ENCODE results near the gene SYDE2. TPM values are rescaled to one million over a fixed set of nuclear protein-coding genes. Genes with fewer than 3 reads are reported as not detected.

Gene SYDE2
- total and polyA plus RNA-seq, 2 experiments from 2014 or later, result 5.8 to 20.1 TPM

DNA sequence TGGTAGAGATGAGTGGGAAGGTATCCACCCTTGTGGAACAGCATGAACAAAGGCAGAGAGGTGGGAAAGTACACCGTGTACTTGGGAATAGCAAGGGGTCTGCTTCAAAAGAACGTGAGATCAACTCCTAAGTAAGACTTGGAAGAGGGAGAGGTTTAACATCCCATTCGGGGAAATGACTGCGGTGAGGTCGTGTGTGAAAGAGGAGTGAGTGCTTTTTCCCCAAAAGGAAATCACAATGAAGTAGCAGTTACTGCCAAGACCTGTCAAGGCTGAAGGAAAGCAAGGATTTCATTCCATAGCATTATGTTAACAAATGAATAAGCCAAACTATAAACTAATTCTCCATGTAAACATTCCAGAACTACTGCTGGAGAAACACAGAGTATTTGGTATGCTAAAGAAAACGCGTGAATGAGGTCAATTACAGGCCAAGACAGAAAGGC, 20.0 kb upstream of the SYDE2 start:
- Mint-ChIP-seq H3K9me3 (no peaks in the 10 kb centered on the region), H3K36me3 (ENCODE audit: low read depth) (no peaks in the 10 kb centered on the region), H3K4me1 (peaks cover 30% of the 10 kb centered on the region), H3K27ac (no peak overlapping the region), H3K4me3 (no peak overlapping the region), H3K27me3 (ENCODE audit: insufficient read depth, low read depth, poor library complexity) (peaks cover 3% of the 10 kb centered on the region)
- Histone ChIP-seq H2AFZ (peak overlapping the region; percentile 87; the same call in 1 of the 2 replicates), H3F3A (replicated peaks; ENCODE audit: low read depth) (no peaks in the 10 kb centered on the region), H3K27me3 (ENCODE audit: insufficient read depth) (no peaks in the 10 kb centered on the region), H3K4me3 (no peak overlapping the region), H3K27ac (ENCODE audit: low read depth) (no peak overlapping the region), H3K79me2 (replicated peaks; ENCODE audit: insufficient read depth) (no peaks in the 10 kb centered on the region), H4K20me1 (replicated peaks; ENCODE audit: insufficient read depth) (no peaks in the 10 kb centered on the region), H3K36me3 (ENCODE audit: insufficient read depth) (no peaks in the 10 kb centered on the region), H3K4me2 (no peak overlapping the region), H3K4me1 (ENCODE audit: insufficient read depth) (peaks cover 30% of the 10 kb centered on the region), H3K9me2 (ENCODE audit: insufficient read depth) (no peaks in the 10 kb centered on the region)
- DNase-seq (ENCODE audit: low spot score), result no peak
- TF ChIP-seq ETS1 (IDR thresholded peaks at IDR 0.05), result no peak
- TF ChIP-seq CREB1 (CRISPR knock-in tag; IDR thresholded peaks at IDR 0.05; ENCODE audit: low read depth), result no peak
- no peak for TF ChIP-seq POLR2AphosphoS5 (IDR thresholded peaks at IDR 0.05; ENCODE audit: low read depth)
- TF ChIP-seq NANOG (IDR thresholded peaks at IDR 0.05; ENCODE audit: borderline replicate concordance), result no peak
- TF ChIP-seq JUNB (IDR thresholded peaks at IDR 0.05; ENCODE audit: unreplicated experiment), result no peak
- TF ChIP-seq, protein P1, sequence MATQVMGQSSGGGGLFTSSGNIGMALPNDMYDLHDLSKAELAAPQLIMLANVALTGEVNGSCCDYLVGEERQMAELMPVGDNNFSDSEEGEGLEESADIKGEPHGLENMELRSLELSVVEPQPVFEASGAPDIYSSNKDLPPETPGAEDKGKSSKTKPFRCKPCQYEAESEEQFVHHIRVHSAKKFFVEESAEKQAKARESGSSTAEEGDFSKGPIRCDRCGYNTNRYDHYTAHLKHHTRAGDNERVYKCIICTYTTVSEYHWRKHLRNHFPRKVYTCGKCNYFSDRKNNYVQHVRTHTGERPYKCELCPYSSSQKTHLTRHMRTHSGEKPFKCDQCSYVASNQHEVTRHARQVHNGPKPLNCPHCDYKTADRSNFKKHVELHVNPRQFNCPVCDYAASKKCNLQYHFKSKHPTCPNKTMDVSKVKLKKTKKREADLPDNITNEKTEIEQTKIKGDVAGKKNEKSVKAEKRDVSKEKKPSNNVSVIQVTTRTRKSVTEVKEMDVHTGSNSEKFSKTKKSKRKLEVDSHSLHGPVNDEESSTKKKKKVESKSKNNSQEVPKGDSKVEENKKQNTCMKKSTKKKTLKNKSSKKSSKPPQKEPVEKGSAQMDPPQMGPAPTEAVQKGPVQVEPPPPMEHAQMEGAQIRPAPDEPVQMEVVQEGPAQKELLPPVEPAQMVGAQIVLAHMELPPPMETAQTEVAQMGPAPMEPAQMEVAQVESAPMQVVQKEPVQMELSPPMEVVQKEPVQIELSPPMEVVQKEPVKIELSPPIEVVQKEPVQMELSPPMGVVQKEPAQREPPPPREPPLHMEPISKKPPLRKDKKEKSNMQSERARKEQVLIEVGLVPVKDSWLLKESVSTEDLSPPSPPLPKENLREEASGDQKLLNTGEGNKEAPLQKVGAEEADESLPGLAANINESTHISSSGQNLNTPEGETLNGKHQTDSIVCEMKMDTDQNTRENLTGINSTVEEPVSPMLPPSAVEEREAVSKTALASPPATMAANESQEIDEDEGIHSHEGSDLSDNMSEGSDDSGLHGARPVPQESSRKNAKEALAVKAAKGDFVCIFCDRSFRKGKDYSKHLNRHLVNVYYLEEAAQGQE (IDR thresholded peaks at IDR 0.05; ENCODE audit: unreplicated experiment), result no peak
- no peak for ATAC-seq

GRCh38 chr1:85219853-85220610, 19.2 kb upstream of the SYDE2 start:
- peaks cover 3% of the 10 kb centered on the region for H3K27me3 Mint-ChIP-seq (ENCODE audit: insufficient read depth, low read depth, poor library complexity)
- no peaks in the 10 kb centered on the region for H4K20me1 ChIP-seq (replicated peaks; ENCODE audit: insufficient read depth)
- no peaks in the 10 kb centered on the region for H3K79me2 ChIP-seq (replicated peaks; ENCODE audit: insufficient read depth)
- peaks cover 22% of the 10 kb centered on the region for H3K4me1 Mint-ChIP-seq
- H3K36me3 ChIP-seq (ENCODE audit: insufficient read depth), result no peaks in the 10 kb centered on the region
- no peak overlapping the region for H3K27ac ChIP-seq (ENCODE audit: low read depth)
- no peaks in the 10 kb centered on the region for H3K36me3 Mint-ChIP-seq (ENCODE audit: low read depth)
- DNase-seq (ENCODE audit: low spot score) (no peak), ATAC-seq (peak; percentile 67)
- H3K4me3 ChIP-seq, result no peak overlapping the region
- H3K27ac Mint-ChIP-seq, result no peak overlapping the region
- H3F3A ChIP-seq (replicated peaks; ENCODE audit: low read depth), result no peaks in the 10 kb centered on the region
- H3K27me3 ChIP-seq (ENCODE audit: insufficient read depth), result no peaks in the 10 kb centered on the region
- H3K4me2 ChIP-seq, result no peak overlapping the region
- H3K9me3 Mint-ChIP-seq, result no peaks in the 10 kb centered on the region
- H3K9me2 ChIP-seq (ENCODE audit: insufficient read depth), result no peaks in the 10 kb centered on the region
- peaks cover 24% of the 10 kb centered on the region for H3K4me1 ChIP-seq (ENCODE audit: insufficient read depth)
- H3K4me3 Mint-ChIP-seq, result no peak overlapping the region
- H2AFZ ChIP-seq, result peak overlapping the region; percentile 87; the same call in 1 of the 2 replicates
- TF ChIP-seq STAT1 (IDR thresholded peaks at IDR 0.05; ENCODE audit: unreplicated experiment) (no peak), NANOG (IDR thresholded peaks at IDR 0.05; ENCODE audit: borderline replicate concordance) (no peak), JUNB (IDR thresholded peaks at IDR 0.05; ENCODE audit: unreplicated experiment) (no peak)
- TF ChIP-seq, protein P1 (IDR thresholded peaks at IDR 0.05; ENCODE audit: unreplicated experiment), result no peak

All from GM23338 (cell line).